HG03103 (cell line): Measurements from ENCODE around the gene MICAL2.

Source experiments
- ATAC-seq: cut with Tn5 transposase; IDR thresholded peaks from one replicate; pipeline ENCODE4 v1.9.1; 2021; ENCODE audit warnings: low read depth; ENCODE audit not compliant: unreplicated experiment

The MICAL2 gene

DNA sequence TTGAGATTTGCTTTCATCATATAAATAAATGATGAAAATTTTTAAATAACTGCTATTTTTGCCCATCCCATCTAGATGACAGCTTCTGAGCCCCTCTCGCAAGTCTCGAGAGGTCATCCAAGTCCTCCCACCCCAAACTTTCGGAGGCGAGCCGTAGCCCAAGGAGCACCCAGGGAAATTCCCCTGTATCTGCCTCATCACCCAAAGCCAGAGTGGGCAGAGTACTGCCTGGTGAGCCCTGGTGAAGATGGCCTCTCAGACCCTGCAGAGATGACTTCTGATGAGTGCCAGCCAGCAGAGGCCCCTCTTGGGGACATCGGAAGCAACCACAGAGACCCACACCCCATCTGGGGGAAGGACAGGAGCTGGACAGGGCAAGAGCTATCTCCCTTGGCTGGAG, 183.1 kb downstream of the MICAL2 start:
- ATAC-seq: no peak

GRCh38 chr11:12294613-12295012, 184.2 kb downstream of the MICAL2 start:
- ATAC-seq: no peak

GRCh38 chr11:12295943-12296342, 185.6 kb downstream of the MICAL2 start:
- no peak for ATAC-seq

- no peak for ATAC-seq
Measured at GRCh38 chr11:12298610-12299009, 188.2 kb downstream of the MICAL2 start.

DNA sequence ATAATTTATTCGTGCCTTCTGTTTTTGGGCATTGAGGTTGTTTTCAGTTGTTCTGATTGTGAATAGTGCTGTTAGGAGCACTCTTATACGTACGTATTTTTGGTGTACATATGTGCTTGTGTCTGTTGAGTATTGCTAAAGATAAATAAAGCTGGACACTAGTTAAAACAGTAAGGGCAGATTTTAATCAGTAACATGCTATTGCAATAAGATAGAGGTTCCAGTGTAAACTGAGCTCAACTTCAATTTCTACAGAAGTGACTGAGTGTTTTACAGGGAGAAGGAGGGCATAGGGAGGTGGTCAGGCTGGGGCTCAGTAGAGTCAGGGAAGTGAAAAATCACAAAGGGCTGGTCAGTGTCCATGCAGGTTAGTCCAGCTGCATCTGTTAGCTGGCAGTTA, 191.0 kb downstream of the MICAL2 start:
- no peak for ATAC-seq

DNA sequence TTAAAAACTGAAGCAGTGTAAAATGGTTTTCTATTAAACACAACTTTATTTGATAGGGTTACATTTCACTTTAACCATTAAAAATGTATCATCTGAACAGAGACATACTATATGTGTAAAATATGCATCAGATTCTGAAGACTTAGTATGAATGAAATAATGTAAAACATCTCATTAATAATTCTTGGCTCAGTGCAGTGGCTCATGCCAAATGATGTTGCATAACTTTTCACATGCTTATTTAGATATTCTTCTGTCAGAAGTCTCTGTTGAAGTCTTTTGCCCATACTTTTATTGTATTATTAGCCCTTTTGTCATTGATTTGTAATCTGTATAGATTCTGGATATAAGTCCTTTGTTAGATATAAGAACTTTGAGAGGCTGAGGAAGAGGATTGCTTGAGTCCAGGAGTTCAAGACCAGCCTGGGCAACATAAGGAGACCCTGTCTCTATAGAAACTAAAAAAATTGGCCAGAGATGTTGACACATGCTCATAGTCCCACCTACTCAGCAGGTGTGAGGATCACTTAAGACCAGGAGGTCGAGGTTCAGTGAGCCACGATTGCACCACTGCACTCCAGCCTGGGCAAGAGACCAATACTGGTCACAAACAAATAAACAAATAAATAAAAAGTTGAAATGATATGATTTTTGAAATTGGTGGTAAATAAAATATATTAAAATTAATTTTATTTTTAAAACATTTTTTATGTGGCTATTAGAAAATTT, 193.2 kb downstream of the MICAL2 start:
- ATAC-seq: no peak

DNA sequence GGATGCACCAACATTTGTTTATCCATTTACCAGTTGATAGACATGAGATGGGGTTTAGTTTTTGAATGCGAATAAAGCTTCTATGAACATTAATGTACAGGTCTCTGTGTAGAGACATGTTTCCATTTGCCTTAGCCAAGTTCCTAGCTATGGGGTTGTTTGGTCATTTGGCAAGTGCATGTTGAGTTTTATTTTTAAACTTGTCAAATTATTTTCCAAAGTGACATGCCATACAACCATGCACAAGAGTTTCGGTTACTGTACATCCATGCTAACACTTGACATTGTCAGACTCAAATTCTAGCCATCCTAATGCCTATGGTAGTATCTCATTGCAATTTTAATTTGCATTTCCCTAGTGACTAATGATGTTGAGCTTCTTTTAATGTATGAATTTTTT, 196.4 kb downstream of the MICAL2 start:
- ATAC-seq: no peak

GRCh38 chr11:12312132-12312531, 201.7 kb downstream of the MICAL2 start:
- ATAC-seq: no peak
